NCI-H2029 treated with DMSO at 0.1 percent for 48 hours (cell line): Measurements from ENCODE around the gene MPI.
"Not testable (repeated sequence)": the region's sequence is repeated elsewhere in the genome, so short reads cannot be mapped to it uniquely, and the experiment has no call there.

Experiments
- DNase-seq: peaks from one replicate; lab custom pipeline; 2025; lab: John Stamatoyannopoulos, UW

The MPI gene

GRCh38 chr15:74892931-74893330, 3.1 kb downstream of the MPI start:
- no peak for DNase-seq

- DNase-seq: no peak
Measured at GRCh38 chr15:74893627-74894026, 3.8 kb downstream of the MPI start.

- DNase-seq: not testable (repeated sequence)
Measured at GRCh38 chr15:74894383-74894782, 4.5 kb downstream of the MPI start.

GRCh38 chr15:74895830-74896229, 6.0 kb downstream of the MPI start:
- no peak for DNase-seq

- no peak for DNase-seq
Measured at GRCh38 chr15:74896316-74896715, 6.5 kb downstream of the MPI start.

- DNase-seq: no peak
Measured at GRCh38 chr15:74897300-74897701, 7.5 kb downstream of the MPI start.

- no peak for DNase-seq
Measured at GRCh38 chr15:74901612-74902063, 11.8 kb downstream of the MPI start.

GRCh38 chr15:74902295-74903075, 12.6 kb downstream of the MPI start:
- DNase-seq: no peak

GRCh38 chr15:74903676-74904075, 13.8 kb downstream of the MPI start:
- no peak for DNase-seq

GRCh38 chr15:74904190-74904805, 14.5 kb downstream of the MPI start:
- no peak for DNase-seq

- DNase-seq: no peak
Measured at GRCh38 chr15:74906067-74906449, 16.2 kb downstream of the MPI start.

GRCh38 chr15:74906450-74907162, 16.8 kb downstream of the MPI start, which contains the start of gene FAM219B:
TSS of gene FAM219B (minus strand) at chr15:74906851. CDS start at chr15:74906800, 51 bp downstream.
- peak; percentile 29 for DNase-seq

GRCh38 chr15:74907163-74907870, 17.5 kb downstream of the MPI start:
- DNase-seq: no peak

GRCh38 chr15:74908635-74909034, 18.8 kb downstream of the MPI start:
- DNase-seq: no peak

- DNase-seq: no peak
Measured at GRCh38 chr15:74913041-74913440, 23.2 kb downstream of the MPI start.

- DNase-seq: not testable (repeated sequence)
Measured at GRCh38 chr15:74913799-74914198, 24.0 kb downstream of the MPI start.

GRCh38 chr15:74917676-74918075, 27.8 kb downstream of the MPI start:
- DNase-seq: no peak

GRCh38 chr15:74920456-74920855, 30.6 kb downstream of the MPI start:
- DNase-seq: no peak

GRCh38 chr15:74924525-74924924, 34.7 kb downstream of the MPI start:
- DNase-seq: no peak

GRCh38 chr15:74928771-74929198, 38.9 kb downstream of the MPI start:
- DNase-seq: no peak

GRCh38 chr15:74933573-74933972, 43.7 kb downstream of the MPI start:
- no peak for DNase-seq

GRCh38 chr15:74935193-74935592, 45.4 kb downstream of the MPI start:
- not testable (repeated sequence) for DNase-seq
